ENCODE results near the gene IFRD2.

- TF ChIP-seq EZH2 (IDR thresholded peaks at IDR 0.05; ENCODE audit: insufficient read depth, poor library complexity, severe bottlenecking): no peak
- no peak for TF ChIP-seq EZH2phosphoT487 (IDR thresholded peaks at IDR 0.05; ENCODE audit: insufficient read depth, low read depth)
These were observed 27.2 kb downstream of the IFRD2 start for GRCh38 chr3:50264964-50265485.
